ENCODE results near the gene RIPK4. TPM values are rescaled to one million over a fixed set of nuclear protein-coding genes. Genes with fewer than 3 reads are reported as not detected.

RIPK4 gene
- total RNA-seq, 1 experiment from 2014 or later: 252 TPM

DNA sequence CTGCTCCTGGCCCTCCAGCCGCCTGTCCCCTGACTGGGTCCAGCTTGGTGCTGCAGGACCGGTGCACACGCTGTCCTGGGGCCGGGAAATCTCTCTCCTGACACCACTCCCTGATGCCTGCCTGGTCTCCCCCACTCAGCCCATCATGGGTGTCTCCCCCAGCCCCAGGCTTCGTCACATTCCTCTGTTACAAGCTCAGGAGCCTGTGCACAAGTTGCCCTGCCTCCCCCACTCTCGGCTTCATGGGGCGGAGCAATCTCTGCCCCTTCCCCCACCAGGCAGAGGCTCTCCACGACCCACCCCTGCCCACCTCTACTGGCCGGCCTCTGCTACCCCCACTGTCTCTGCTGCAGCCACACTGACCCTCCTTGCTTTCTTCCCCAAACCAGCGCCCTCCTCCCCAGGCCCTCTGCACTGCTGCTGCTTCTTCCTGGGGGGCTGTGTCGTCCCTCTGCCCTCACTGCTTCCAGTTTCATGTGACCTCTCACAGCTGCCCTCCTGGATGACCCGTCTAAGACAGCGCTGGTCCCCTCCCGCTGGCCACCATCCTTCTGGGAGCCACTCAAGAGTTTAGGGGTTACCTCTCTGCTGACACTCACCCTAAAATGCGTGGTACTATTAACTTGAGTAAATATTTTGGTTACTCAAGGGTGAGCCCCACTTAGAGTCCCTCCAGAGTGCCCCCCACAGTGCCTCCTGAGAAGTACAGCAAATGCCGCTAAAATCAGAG lies 5.7 kb upstream of the RIPK4 start:
- H3K36me3 ChIP-seq (ENCODE audit: low read depth, low read length): no peaks in the 10 kb centered on the region
- H3K9ac ChIP-seq (ENCODE audit: low read length): no peak overlapping the region
- no peak overlapping the region for H3K4me2 ChIP-seq (ENCODE audit: low read length)
- H3F3A ChIP-seq (ENCODE audit: low read length, unreplicated experiment): peaks cover 2% of the 10 kb centered on the region
- intact Hi-C loops (cut with micrococcal nuclease): no loop called here
- no peak overlapping the region for H3K4me3 ChIP-seq (ENCODE audit: low read length)
- no peak for ATAC-seq
- ChIA-PET POLR2A (ENCODE audit: unreplicated experiment) (no interaction called here), CTCF (no interaction called here)
- H3K9me3 ChIP-seq (ENCODE audit: low read length): no peaks in the 10 kb centered on the region
- DNase-seq: no peak
- H3K27me3 ChIP-seq (ENCODE audit: low read length): no peaks in the 10 kb centered on the region
- no peak overlapping the region for H3K27ac ChIP-seq (ENCODE audit: low read length)
- no TSS peak for BruUV-seq (replicated peaks)
- no peaks in the 10 kb centered on the region for H4K20me1 ChIP-seq (ENCODE audit: low read length)
- H3K9me2 ChIP-seq (replicated peaks; ENCODE audit: low read length): no peaks in the 10 kb centered on the region
- no peak overlapping the region for H2AFZ ChIP-seq (ENCODE audit: low read length)
- peaks cover 18% of the 10 kb centered on the region for H3K4me1 ChIP-seq (ENCODE audit: insufficient read depth, low read length)
- TF ChIP-seq EZH2 (IDR thresholded peaks at IDR 0.05; ENCODE audit: low read length, unreplicated experiment): no peak
- TF ChIP-seq CTCF (conservative IDR thresholded peaks at IDR 0.05; ENCODE audit: low read depth, low read length): 0 out of 2 replicates have a peak, but pooled peaks have one; percentile 15
- H3K79me2 ChIP-seq (ENCODE audit: low read length): peaks cover 23% of the 10 kb centered on the region

GRCh38 chr21:41771625-41771945 lies 4.7 kb upstream of the RIPK4 start:
- Histone ChIP-seq H3K27me3 (ENCODE audit: low read length) (no peaks in the 10 kb centered on the region), H3K4me3 (ENCODE audit: low read length) (no peak overlapping the region), H3K79me2 (ENCODE audit: low read length) (peaks cover 28% of the 10 kb centered on the region), H3K27ac (ENCODE audit: low read length) (no peak overlapping the region), H3K9ac (ENCODE audit: low read length) (no peak overlapping the region), H2AFZ (ENCODE audit: low read length) (no peak overlapping the region), H3K9me3 (ENCODE audit: low read length) (no peaks in the 10 kb centered on the region), H3K9me2 (replicated peaks; ENCODE audit: low read length) (no peaks in the 10 kb centered on the region), H3F3A (ENCODE audit: low read length, unreplicated experiment) (peaks cover 3% of the 10 kb centered on the region), H3K4me1 (ENCODE audit: insufficient read depth, low read length) (peaks cover 22% of the 10 kb centered on the region), H4K20me1 (ENCODE audit: low read length) (peaks cover 1% of the 10 kb centered on the region; the same call in 1 of the 2 replicates), H3K4me2 (ENCODE audit: low read length) (no peak overlapping the region), H3K36me3 (ENCODE audit: low read depth, low read length) (no peaks in the 10 kb centered on the region)
- ATAC-seq (no peak), DNase-seq (no peak)
- TF ChIP-seq EZH2 (IDR thresholded peaks at IDR 0.05; ENCODE audit: low read length, unreplicated experiment) (no peak), EZH2phosphoT487 (IDR thresholded peaks at IDR 0.05; ENCODE audit: borderline replicate concordance, low read length) (no peak), CTCF (conservative IDR thresholded peaks at IDR 0.05; ENCODE audit: low read depth, low read length) (no peak)
- intact Hi-C loops (cut with micrococcal nuclease): no loop called here
- ChIA-PET POLR2A (ENCODE audit: unreplicated experiment) (no interaction called here), CTCF (no interaction called here)
- BruUV-seq (replicated peaks): no TSS peak

GRCh38 chr21:41770901-41771624 lies 4.2 kb upstream of the RIPK4 start:
- Histone ChIP-seq H3K36me3 (ENCODE audit: low read depth, low read length) (peaks cover under 1% of the 10 kb centered on the region; the same call in 1 of the 2 replicates), H3K9me3 (ENCODE audit: low read length) (no peaks in the 10 kb centered on the region), H3K27me3 (ENCODE audit: low read length) (no peaks in the 10 kb centered on the region), H3K9me2 (replicated peaks; ENCODE audit: low read length) (no peaks in the 10 kb centered on the region), H4K20me1 (ENCODE audit: low read length) (peaks cover 6% of the 10 kb centered on the region), H3K4me3 (ENCODE audit: low read length) (no peak overlapping the region), H3K4me1 (ENCODE audit: insufficient read depth, low read length) (peaks cover 22% of the 10 kb centered on the region), H3K4me2 (ENCODE audit: low read length) (no peak overlapping the region), H3F3A (ENCODE audit: low read length, unreplicated experiment) (peaks cover 3% of the 10 kb centered on the region), H3K27ac (ENCODE audit: low read length) (no peak overlapping the region), H3K9ac (ENCODE audit: low read length) (no peak overlapping the region), H2AFZ (ENCODE audit: low read length) (no peak overlapping the region), H3K79me2 (ENCODE audit: low read length) (peaks cover 33% of the 10 kb centered on the region)
- BruUV-seq (replicated peaks): no TSS peak
- POLR2A ChIA-PET (ENCODE audit: unreplicated experiment): no interaction called here
- DNase-seq: no peak
- CTCF ChIA-PET: no interaction called here
- TF ChIP-seq EZH2phosphoT487 (IDR thresholded peaks at IDR 0.05; ENCODE audit: borderline replicate concordance, low read length): no peak
- no peak for TF ChIP-seq EZH2 (IDR thresholded peaks at IDR 0.05; ENCODE audit: low read length, unreplicated experiment)
- TF ChIP-seq CTCF (conservative IDR thresholded peaks at IDR 0.05; ENCODE audit: low read depth, low read length): no peak
- intact Hi-C loops (cut with micrococcal nuclease): no loop called here
- no peak for ATAC-seq
